Large intestine (tissue), 3 donors: Measurements from ENCODE around the gene EIF2S1. TPM values are rescaled to one million over a fixed set of nuclear protein-coding genes. Genes with fewer than 3 reads are reported as not detected.

Experiments used
- DNase-seq, 2 donors: peaks; one replicate each; pipeline versions ENCODE4 v3.0.0 to v3.0.0-alpha.2; 2013
- H3K27ac ChIP-seq: one replicate; pipeline ENCODE4 v1.5.1; 2013; ENCODE audit warnings: low read length
- H3K27me3 ChIP-seq: 2 replicates; pipeline ENCODE4 v1.6.1; 2013; ENCODE audit warnings: low read length; ENCODE audit not compliant: control insufficient read depth, insufficient read depth
- H3K36me3 ChIP-seq: 2 replicates; pipeline ENCODE4 v1.6.1; 2013; ENCODE audit warnings: low read length; ENCODE audit not compliant: control insufficient read depth, insufficient read depth
- H3K4me1 ChIP-seq: one replicate; pipeline ENCODE4 v1.6.1; 2013; ENCODE audit warnings: low read length; ENCODE audit not compliant: control insufficient read depth, insufficient read depth
- H3K4me3 ChIP-seq: one replicate; pipeline ENCODE4 v1.5.1; 2013; ENCODE audit warnings: low read length
- H3K9me3 ChIP-seq: one replicate; pipeline ENCODE4 v1.6.1; 2013; ENCODE audit warnings: mild to moderate bottlenecking, low read depth, low read length, moderate library complexity; ENCODE audit not compliant: control insufficient read depth
- WGBS: methylation state at CpG from one replicate; pipeline ENCODE4 v1.1.5; 2013; ENCODE audit warnings: low lambda C conversion rate; ENCODE audit not compliant: insufficient coverage; 5-methylcytosine and 5-hydroxymethylcytosine counted together
- polyA plus RNA-seq: library from polyadenylated mRNA; unstranded; fragments of 120-200 nt; gene quantifications from one replicate; pipeline ENCODE4 v1.2.1, GENCODE V29; 2013

The EIF2S1 gene
- polyA plus RNA-seq, 1 donor: 85.7 TPM

DNA sequence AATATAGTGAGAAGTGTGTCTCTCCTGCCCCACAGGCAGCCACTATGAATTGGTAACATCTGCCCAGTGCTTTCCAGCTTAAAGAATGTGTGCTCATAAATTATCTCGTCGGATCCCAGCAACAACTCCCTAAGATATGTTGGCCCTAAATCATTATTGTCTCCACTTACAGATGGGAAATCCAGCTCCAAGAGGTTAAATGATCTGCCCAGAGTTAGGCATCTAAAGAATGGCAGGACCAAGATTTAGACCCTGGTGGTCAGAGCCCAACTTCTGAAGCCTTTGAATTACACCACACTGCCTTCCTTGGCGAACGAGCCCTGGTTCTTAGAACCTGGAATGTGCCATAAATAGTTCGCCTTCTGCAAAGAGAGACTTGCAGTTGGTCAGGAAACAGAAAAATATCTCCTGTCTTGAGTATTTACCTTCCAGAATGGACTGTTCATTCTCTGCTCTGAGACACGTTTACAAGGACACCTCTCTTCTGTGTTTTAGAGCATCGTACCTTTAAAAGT lies 72.0 kb downstream of the EIF2S1 start:
- Histone ChIP-seq H3K36me3 (no peaks in the 10 kb centered on the region), H3K4me3 (no peak overlapping the region), H3K27ac (no peak overlapping the region), H3K27me3 (no peaks in the 10 kb centered on the region), H3K9me3 (no peaks in the 10 kb centered on the region), H3K4me1 (peaks cover 20% of the 10 kb centered on the region)
- whole genome bisulfite sequencing: no CpG with 5 or more reads among the region's 7 CpGs
- DNase-seq: no peak

- H3K27me3 ChIP-seq: no peaks in the 10 kb centered on the region
- H3K4me1 ChIP-seq: peaks cover 10% of the 10 kb centered on the region
- no peak for DNase-seq
- whole genome bisulfite sequencing: no CpG with 5 or more reads among the region's 5 CpGs
- no peak overlapping the region for H3K4me3 ChIP-seq
- no peak overlapping the region for H3K27ac ChIP-seq
- H3K36me3 ChIP-seq: no peaks in the 10 kb centered on the region
- no peaks in the 10 kb centered on the region for H3K9me3 ChIP-seq
Measured at GRCh38 chr14:67435603-67436002, 75.5 kb downstream of the EIF2S1 start.

Other genes with a start within 250 kb of the EIF2S1 start
- 0.48 TPM for gene GARIN2, start 170.9 kb upstream of the EIF2S1 start, polyA plus RNA-seq
- 36.2 TPM for gene PALS1, start 118.9 kb upstream of the EIF2S1 start, polyA plus RNA-seq
- gene ATP6V1D, start 524 bp upstream of the EIF2S1 start, polyA plus RNA-seq: 71.0 TPM
- gene PLEK2, start 51.8 kb downstream of the EIF2S1 start, polyA plus RNA-seq: 39.6 TPM
- gene TMEM229B, start 128.4 kb downstream of the EIF2S1 start, polyA plus RNA-seq: 11.9 TPM
- 110 TPM for gene PLEKHH1, start 173.0 kb downstream of the EIF2S1 start, polyA plus RNA-seq
- gene PIGH, start 239.9 kb downstream of the EIF2S1 start, polyA plus RNA-seq: 51.4 TPM